Stimulated activated memory B cell treated with anti-CD40 and anti-IgM and Interleukin-4, amounts not matched to agents 10 μg/mL and 1 μg/mL and 100 μg/mL, for 72 hours (primary cell): Measurements from ENCODE around the gene MTMR3.

ENCODE experiments used
- ATAC-seq: fragments of 150-1000 bp; cut with Tn5 transposase; 2 replicates; pipeline ENCODE4 v1.10.0; 2021
- H3K27ac Mint-ChIP-seq: one replicate; pipeline ENCODE4 v1.8.0; 2022; ENCODE audit warnings: mild to moderate bottlenecking, mixed read lengths
- H3K27me3 Mint-ChIP-seq: one replicate; pipeline ENCODE4 v1.8.0; 2022; ENCODE audit warnings: mixed read lengths
- H3K36me3 Mint-ChIP-seq: one replicate; pipeline ENCODE4 v1.8.0; 2022; ENCODE audit warnings: mixed read lengths
- H3K4me1 Mint-ChIP-seq: one replicate; pipeline ENCODE4 v1.8.0; 2022; ENCODE audit warnings: mixed read lengths
- H3K4me3 Mint-ChIP-seq: one replicate; pipeline ENCODE4 v1.8.0; 2022; ENCODE audit warnings: mild to moderate bottlenecking, moderate library complexity, mixed read lengths
- H3K9me3 Mint-ChIP-seq: one replicate; pipeline ENCODE4 v1.8.0; 2022; ENCODE audit warnings: mixed read lengths

MTMR3 gene

DNA sequence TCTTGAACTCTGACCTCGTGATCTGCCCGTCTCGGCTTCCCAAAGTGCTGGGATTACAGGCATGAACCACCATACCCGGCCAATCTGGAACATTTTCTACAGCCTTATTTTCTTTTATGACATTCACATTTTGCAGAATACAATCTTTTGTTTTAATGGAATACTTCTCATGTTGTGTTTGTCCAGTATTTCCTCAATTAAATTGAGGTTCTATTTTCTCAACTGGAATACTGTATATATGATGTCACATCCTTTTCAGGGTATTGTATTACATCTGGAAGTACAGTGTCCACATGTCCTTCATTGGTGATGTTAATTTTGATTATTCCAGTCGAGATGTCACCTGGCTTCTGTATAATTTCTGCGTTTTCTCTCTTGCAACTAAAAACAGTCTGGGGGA lies 106.5 kb downstream of the MTMR3 start:
- no peak overlapping the region for H3K4me3 Mint-ChIP-seq
- no peaks in the 10 kb centered on the region for H3K9me3 Mint-ChIP-seq
- no peaks in the 10 kb centered on the region for H3K4me1 Mint-ChIP-seq
- H3K27ac Mint-ChIP-seq: no peak overlapping the region
- H3K36me3 Mint-ChIP-seq: peaks cover 37% of the 10 kb centered on the region
- H3K27me3 Mint-ChIP-seq: no peaks in the 10 kb centered on the region
- no peak for ATAC-seq

DNA sequence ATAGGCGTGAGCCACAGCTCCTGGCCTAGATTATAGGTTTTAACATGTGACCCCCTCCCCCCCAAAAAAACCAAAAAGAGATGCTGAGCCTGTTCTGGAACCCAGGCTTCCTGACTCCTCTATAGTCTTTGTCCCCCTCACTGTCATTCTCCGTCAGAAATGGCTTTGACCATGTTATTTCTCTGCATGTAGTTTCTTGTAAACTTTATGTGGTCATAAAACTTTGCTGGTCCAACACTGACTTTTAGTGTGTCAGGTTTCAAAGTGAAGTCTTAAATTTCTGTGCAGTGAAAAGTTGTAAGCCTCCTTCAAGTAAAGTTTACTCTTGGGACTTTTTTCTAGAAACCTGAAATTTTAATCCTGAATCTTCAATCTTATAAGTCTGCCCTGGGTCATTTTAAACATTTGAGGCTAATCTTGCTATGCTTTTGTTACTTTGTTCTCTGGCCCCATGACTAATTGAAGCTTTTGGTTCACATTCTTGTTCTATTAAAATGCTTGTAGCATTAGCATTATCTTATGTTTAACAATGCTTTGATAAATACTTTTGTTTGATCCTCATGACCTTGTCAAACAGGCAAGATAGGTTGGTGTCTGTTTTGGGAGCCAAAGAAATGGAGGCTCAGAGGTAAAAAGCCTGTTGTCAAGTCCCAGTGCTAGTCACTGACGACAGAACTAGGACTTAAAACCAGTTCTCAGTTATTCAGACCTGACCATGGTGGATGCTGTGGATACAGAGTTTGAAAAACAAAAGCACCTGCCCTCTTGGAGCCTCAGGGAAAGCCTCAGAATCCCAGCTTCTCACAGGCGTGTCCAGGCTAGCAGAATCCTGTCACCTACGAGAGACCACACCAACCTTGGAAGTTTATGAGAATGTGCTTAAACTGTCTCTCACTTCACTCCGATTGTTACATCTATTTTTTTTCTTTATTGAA lies 109.6 kb downstream of the MTMR3 start:
- no peaks in the 10 kb centered on the region for H3K4me1 Mint-ChIP-seq
- no peak for ATAC-seq
- H3K4me3 Mint-ChIP-seq: no peak overlapping the region
- H3K27me3 Mint-ChIP-seq: no peaks in the 10 kb centered on the region
- no peak overlapping the region for H3K27ac Mint-ChIP-seq
- no peaks in the 10 kb centered on the region for H3K9me3 Mint-ChIP-seq
- peaks cover 27% of the 10 kb centered on the region for H3K36me3 Mint-ChIP-seq

DNA sequence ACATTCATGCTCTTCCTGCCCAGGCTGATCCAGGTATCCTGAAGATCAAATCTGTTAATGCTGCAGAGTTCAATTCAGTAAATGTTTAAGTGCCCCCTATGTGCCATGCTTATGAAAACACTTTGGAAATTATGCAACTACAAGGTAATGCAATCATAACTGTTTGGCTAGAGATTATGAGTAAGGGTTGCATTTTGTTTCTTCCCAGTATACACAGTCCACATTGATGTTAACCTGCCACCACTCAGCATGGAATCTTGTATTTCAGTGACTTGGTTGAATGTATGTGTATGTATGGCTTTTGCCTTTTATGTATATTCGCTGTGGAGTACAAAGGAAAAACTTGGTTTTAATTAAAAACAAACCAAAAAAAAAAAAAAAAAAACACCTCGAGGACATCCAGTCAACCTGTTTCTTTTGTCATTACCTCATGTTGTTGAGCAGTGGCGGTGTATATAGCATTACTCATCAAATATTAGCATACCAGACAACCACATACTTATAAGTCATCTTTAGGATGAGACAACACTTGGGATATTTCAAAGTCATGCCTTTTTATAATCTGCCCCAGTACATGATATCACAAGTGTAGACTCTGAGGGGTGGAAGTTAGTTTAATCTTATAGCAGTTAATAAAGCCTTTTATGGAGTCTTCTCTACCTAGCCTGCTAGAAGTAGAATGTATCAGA lies 111.2 kb downstream of the MTMR3 start:
- no peaks in the 10 kb centered on the region for H3K27me3 Mint-ChIP-seq
- peaks cover 33% of the 10 kb centered on the region for H3K36me3 Mint-ChIP-seq

DNA sequence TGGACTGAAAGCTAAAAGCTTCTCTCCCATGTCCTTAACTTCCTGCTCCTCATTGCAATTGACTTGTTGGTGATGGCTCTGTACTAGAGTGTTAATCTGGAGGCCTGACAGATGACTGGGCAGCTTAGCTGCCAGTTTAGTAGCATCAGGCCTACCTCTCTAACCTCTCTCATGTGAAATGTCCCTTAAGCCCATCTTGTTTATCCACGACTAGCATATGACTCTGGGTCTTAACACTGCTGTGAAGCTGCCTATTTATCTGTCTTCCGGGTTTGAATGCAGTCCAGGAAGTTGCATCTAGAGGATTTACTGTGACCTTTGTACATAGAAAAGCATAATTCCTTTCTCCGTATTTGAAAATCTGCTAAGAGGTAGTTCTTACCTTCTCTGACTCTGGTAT lies 112.0 kb downstream of the MTMR3 start:
- Mint-ChIP-seq H3K36me3 (peaks cover 33% of the 10 kb centered on the region), H3K27me3 (no peaks in the 10 kb centered on the region), H3K27ac (peak overlapping the region; percentile 20), H3K4me3 (no peak overlapping the region), H3K9me3 (no peaks in the 10 kb centered on the region), H3K4me1 (no peaks in the 10 kb centered on the region)
- ATAC-seq: no peak

More for the DNA sequence above, 111.2 kb downstream of the MTMR3 start:
- no peaks in the 10 kb centered on the region for H3K9me3 Mint-ChIP-seq
- no peak for ATAC-seq
- peak overlapping the region; percentile 20 for H3K27ac Mint-ChIP-seq
- no peak overlapping the region for H3K4me3 Mint-ChIP-seq
- H3K4me1 Mint-ChIP-seq: no peaks in the 10 kb centered on the region

DNA sequence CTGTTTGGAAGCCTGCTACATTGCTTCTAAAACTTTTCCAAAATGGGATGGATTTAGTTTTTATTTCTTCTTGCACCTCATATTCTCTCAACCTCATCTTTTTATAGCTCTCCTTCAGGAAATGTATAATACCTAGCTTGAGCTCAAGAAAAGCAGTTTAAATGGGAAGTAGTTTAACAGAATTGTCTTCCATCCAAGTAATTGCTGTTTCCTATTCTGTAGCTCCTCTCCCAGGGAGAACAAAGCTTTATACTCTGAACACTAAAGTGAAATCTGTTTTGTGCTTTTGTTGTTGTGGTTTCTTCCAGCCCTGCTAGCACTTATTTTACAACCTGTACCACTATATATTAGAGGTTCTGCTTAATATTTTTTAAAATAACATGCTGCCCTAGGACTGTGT lies 114.1 kb downstream of the MTMR3 start:
- Mint-ChIP-seq H3K4me1 (no peaks in the 10 kb centered on the region), H3K9me3 (no peaks in the 10 kb centered on the region), H3K27me3 (no peaks in the 10 kb centered on the region), H3K36me3 (peaks cover 34% of the 10 kb centered on the region), H3K4me3 (no peak overlapping the region), H3K27ac (no peak overlapping the region)
- ATAC-seq: no peak

DNA sequence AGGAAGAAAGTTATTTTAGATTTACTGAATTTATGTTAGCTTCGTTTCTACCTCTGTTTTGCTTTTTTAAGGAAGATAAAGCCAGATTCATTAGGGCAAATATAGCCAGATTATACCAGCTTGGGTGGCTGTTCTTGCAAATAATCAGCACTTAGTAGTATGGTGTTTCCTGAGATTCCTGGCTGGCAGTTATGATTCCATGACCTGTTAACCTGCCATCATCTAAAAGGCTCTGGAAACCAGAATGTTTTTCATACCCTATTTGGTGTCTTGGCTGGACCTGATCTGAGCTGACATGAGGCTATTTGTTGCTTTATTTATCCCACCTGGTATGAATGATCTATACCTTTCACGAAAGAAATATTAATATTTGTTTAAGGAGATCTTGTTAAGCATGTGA lies 114.5 kb downstream of the MTMR3 start:
- Mint-ChIP-seq H3K27ac (no peak overlapping the region), H3K36me3 (peaks cover 34% of the 10 kb centered on the region)
- no peak for ATAC-seq

DNA sequence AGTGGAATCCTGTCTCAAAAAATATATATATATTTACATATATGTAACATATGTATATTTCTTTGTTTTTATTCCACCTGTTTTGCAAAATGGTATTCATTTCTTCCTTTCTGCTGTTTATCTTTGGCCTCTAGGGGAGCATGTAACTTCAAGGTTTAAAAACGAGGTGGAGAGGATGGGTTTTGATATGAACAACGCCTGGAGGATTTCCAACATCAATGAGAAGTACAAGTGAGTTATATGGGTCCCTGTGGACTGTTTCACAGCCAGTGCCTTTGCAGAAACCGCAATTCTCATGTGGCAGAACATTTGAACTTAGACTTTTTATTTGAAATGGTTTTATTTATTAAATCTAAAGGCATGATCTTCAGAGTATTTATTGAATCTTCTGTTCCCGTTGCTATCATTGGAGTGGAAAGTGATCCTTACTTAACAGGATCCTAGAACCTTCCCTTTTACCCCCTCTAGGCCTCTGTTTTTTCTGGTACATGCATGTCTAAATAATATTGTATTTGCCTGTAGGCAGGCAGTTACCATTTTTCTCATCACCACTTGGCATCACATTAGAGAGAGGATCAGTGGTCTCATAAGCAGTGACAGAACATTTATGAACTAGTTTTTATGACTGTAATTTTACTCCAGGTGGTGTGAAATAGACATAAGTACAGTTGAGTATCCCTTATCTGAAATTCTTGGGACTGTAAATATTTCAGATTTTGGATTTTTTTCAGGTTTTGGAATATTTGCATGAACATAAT lies 115.8 kb downstream of the MTMR3 start:
- H3K27me3 Mint-ChIP-seq: no peaks in the 10 kb centered on the region
- no peak overlapping the region for H3K4me3 Mint-ChIP-seq
- H3K4me1 Mint-ChIP-seq: no peaks in the 10 kb centered on the region
- no peak overlapping the region for H3K27ac Mint-ChIP-seq
- H3K9me3 Mint-ChIP-seq: no peaks in the 10 kb centered on the region
- peaks cover 34% of the 10 kb centered on the region for H3K36me3 Mint-ChIP-seq
- no peak for ATAC-seq

More for the DNA sequence above, 114.5 kb downstream of the MTMR3 start:
- H3K27me3 Mint-ChIP-seq: no peaks in the 10 kb centered on the region
- no peak overlapping the region for H3K4me3 Mint-ChIP-seq
- no peaks in the 10 kb centered on the region for H3K4me1 Mint-ChIP-seq
- H3K9me3 Mint-ChIP-seq: no peaks in the 10 kb centered on the region

DNA sequence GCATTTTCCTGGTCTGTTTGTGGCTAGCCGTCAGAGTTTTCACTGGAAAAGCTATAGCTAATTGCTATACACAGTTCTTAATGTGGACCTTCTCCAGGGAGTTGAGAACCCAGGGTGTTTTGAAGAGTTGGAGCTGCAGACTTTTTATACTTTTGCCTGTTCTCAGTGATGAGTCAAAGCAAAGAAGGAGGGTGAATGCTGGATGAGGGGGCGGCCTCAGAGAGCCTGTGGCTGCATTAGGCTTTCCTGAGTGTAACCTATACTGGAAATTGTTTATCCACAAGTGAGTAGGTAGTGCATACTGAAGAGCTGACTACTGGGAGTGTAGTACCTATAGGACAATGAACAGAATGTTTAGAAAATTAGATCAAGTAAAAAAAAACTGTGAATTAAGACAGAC lies 117.6 kb downstream of the MTMR3 start:
- H3K4me1 Mint-ChIP-seq: no peaks in the 10 kb centered on the region
- peaks cover 28% of the 10 kb centered on the region for H3K36me3 Mint-ChIP-seq
- no peaks in the 10 kb centered on the region for H3K9me3 Mint-ChIP-seq
- H3K4me3 Mint-ChIP-seq: no peak overlapping the region
- H3K27ac Mint-ChIP-seq: no peak overlapping the region
- H3K27me3 Mint-ChIP-seq: no peaks in the 10 kb centered on the region
- no peak for ATAC-seq

DNA sequence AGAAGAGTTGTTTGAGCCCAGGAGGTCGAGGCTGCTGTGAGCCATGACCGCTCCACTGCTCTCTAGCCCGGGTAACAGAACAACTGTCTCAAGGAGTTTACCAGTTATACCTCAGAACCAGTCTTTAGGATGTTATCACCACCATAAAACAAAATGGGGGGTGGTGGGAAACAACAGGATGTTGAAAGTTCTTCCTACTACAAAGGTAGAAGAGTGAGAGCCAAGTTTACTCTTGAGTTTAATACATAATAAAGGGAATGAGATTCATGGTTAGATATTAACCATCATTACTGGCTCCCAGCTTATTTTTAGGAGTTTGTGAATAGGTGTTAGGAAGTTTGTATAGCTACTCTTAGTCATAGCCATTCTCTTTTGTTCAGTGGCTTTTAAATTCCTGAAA lies 118.5 kb downstream of the MTMR3 start:
- no peak overlapping the region for H3K4me3 Mint-ChIP-seq
- H3K36me3 Mint-ChIP-seq: peaks cover 28% of the 10 kb centered on the region
- H3K27ac Mint-ChIP-seq: no peak overlapping the region

DNA sequence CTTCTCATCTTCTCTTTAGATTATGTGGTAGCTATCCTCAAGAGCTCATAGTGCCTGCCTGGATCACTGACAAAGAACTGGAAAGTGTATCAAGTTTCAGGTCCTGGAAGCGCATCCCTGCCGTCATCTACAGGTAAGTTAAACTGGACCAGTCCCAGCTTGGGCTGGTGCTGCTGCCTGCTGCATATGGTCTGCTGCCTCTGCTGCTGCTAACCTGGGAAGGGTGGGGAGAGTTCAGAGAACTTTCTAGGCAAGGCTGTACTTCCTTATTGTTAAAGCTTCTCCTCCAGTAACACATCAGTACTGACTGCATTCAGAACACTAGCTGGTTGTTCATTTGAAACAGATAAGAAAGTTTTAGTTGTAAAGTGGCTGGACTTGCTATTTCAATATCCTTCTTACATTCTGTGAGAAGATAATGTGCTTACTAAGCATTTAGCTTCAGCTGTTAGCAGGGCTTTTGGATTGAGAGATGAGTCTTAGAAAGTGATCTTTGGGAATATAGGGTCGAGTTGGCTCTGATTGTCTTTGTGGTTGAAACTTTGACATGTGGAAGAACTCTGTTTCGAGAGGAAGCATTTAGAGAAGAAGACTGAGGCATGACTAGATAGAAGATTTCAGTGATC lies 120.0 kb downstream of the MTMR3 start:
- H3K36me3 Mint-ChIP-seq: peaks cover 28% of the 10 kb centered on the region
- no peaks in the 10 kb centered on the region for H3K9me3 Mint-ChIP-seq
- no peaks in the 10 kb centered on the region for H3K4me1 Mint-ChIP-seq
- no peak overlapping the region for H3K4me3 Mint-ChIP-seq
- no peak for ATAC-seq
- no peaks in the 10 kb centered on the region for H3K27me3 Mint-ChIP-seq
- peak overlapping the region; percentile 39 for H3K27ac Mint-ChIP-seq

More for the DNA sequence above, 118.5 kb downstream of the MTMR3 start:
- H3K27me3 Mint-ChIP-seq: no peaks in the 10 kb centered on the region
- no peak for ATAC-seq
- no peaks in the 10 kb centered on the region for H3K4me1 Mint-ChIP-seq
- H3K9me3 Mint-ChIP-seq: no peaks in the 10 kb centered on the region

DNA sequence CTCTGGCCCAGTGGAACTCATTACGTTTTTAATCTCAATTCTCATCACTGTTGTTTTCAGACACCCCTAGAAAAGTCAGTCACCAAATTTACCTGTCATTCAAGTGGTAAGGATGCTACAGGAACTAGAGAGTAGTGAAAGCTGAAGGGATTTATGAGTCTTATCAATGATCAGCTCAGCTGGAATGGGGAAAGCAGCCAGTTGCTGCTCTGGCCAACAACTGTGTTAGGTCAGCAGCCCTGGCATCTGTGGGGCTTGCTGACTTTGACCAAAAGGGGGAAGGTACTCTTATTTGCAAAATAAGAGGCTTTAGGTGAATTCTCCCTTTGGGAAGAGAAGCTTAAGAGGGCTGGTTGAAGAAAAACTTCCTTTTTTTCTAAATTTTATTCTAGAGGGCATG lies 121.1 kb downstream of the MTMR3 start:
- Mint-ChIP-seq H3K9me3 (no peaks in the 10 kb centered on the region), H3K4me3 (no peak overlapping the region), H3K27ac (peak overlapping the region; percentile 39), H3K36me3 (peaks cover 28% of the 10 kb centered on the region), H3K27me3 (no peaks in the 10 kb centered on the region), H3K4me1 (no peaks in the 10 kb centered on the region)
- no peak for ATAC-seq

DNA sequence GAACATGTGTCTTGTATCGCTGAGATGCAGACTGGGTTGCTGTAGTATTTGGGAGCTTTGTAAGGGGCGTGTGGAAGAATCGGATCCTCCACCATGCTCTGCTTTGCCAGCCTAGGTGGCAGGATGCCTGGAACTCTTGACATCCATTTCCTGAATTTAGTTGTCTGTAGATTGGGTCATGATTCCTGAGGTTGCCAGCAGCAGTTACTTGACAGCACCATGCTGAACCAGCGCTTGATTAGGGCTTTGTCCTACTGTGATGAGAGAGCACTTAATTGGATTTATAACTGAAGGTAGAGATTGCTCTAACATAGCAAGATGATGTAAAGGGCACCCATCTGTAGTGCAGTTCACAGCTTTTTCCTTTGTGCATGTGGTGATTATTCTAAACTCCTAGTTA lies 121.7 kb downstream of the MTMR3 start:
- no peak overlapping the region for H3K27ac Mint-ChIP-seq
- H3K4me3 Mint-ChIP-seq: no peak overlapping the region
- peaks cover 27% of the 10 kb centered on the region for H3K36me3 Mint-ChIP-seq
- H3K4me1 Mint-ChIP-seq: no peaks in the 10 kb centered on the region
- no peaks in the 10 kb centered on the region for H3K9me3 Mint-ChIP-seq
- no peaks in the 10 kb centered on the region for H3K27me3 Mint-ChIP-seq
- ATAC-seq: no peak

DNA sequence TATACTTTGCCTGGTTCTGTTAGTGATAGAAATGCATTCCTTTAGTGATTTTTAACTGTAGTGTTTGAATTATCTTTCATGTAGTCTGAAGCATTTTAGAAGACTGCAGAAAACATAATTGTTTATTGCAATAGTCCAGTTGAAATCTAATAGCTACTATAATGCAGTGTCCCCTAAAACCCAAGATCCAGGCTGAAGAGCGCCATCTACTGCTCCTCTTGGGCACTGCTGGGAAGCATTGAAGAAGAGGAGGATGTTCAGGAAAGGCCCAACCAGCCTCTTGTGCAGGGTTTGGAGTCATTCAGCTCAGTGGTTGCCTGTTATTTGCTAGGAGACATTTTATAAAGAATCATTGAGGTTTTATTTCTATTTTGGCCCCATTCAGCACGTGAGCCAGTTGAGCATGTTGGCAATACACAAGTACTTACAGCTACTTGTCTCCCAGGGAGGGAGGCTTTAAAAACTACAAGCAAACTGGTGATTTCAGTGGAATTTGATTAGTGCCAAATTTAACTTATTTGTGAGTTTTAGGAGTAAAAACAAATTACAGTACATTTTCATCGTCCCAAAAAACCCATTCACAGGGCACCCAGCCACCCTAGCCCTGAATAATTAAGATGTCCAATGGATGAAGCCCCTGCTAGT lies 122.4 kb downstream of the MTMR3 start:
- Mint-ChIP-seq H3K4me3 (no peak overlapping the region), H3K27ac (no peak overlapping the region), H3K27me3 (no peaks in the 10 kb centered on the region), H3K4me1 (no peaks in the 10 kb centered on the region), H3K36me3 (peaks cover 27% of the 10 kb centered on the region), H3K9me3 (no peaks in the 10 kb centered on the region)
- no peak for ATAC-seq

DNA sequence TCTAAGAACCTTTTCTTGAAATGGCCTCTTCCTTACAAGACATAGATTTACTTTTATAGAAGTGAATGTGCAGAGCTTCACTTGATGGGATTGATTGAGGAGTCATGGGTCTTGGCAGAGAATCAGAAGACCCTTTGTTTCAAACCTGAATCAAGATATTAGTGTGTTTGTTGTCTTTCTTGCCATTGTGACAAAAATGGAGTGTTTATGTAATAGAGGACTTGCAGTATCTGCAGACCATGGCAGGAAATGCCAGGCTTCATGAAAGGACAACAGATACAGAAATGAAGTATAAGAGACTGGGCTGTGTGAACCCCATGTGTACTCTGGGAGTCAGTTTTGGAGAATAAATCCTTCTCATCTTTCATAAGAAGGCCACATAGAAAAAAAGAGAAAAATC lies 124.4 kb downstream of the MTMR3 start:
- Mint-ChIP-seq H3K9me3 (no peaks in the 10 kb centered on the region), H3K27ac (no peak overlapping the region), H3K36me3 (peaks cover 24% of the 10 kb centered on the region), H3K4me3 (no peak overlapping the region), H3K27me3 (no peaks in the 10 kb centered on the region), H3K4me1 (no peaks in the 10 kb centered on the region)
- no peak for ATAC-seq
